Psoas muscle (tissue), 8 donors: ENCODE measurements around the gene NDUFB11. TPM values are rescaled to one million over a fixed set of nuclear protein-coding genes. Genes with fewer than 3 reads are reported as not detected.

Source experiments
- ATAC-seq, 4 donors: fragments of 200-7000 bp; cut with Tn5 transposase; one replicate each; pipeline ENCODE4 v1.9.1; 2020; ENCODE audit warnings: moderate library complexity in 3 of 4, mild to moderate bottlenecking in 2 of 4
- DNase-seq, 2 donors: peaks; one replicate each; pipeline ENCODE4 v3.0.0-alpha.2; 2020
- H3K27ac ChIP-seq: fragments of 200-600 bp; one replicate; pipeline ENCODE4 v1.8.0; 2022
- H3K27me3 ChIP-seq, 3 donors: fragments of 200-600 bp in 1 of 3; one replicate each; pipeline versions ENCODE4 v1.6.1 to v1.8.0; 2013 to 2022; ENCODE audit warnings: low read length in 2 of 3, mild to moderate bottlenecking in 2 of 3, moderate library complexity in 1 of 3; ENCODE audit not compliant: insufficient read depth in 3 of 3
- H3K36me3 ChIP-seq, 2 donors: fragments of 200-600 bp in 1 of 2; one replicate each; pipeline versions ENCODE4 v1.6.1 to v1.8.0; 2013 to 2022; ENCODE audit warnings: low read depth in 1 of 2, mild to moderate bottlenecking in 1 of 2, moderate library complexity in 1 of 2; ENCODE audit not compliant: insufficient read depth in 1 of 2
- H3K4me1 ChIP-seq: fragments of 200-600 bp; one replicate; pipeline ENCODE4 v1.8.0; 2022
- H3K4me3 ChIP-seq: fragments of 200-600 bp; one replicate; pipeline ENCODE4 v1.8.0; 2022; ENCODE audit warnings: mild to moderate bottlenecking
- H3K9me3 ChIP-seq: fragments of 200-600 bp; one replicate; pipeline ENCODE4 v1.8.0; 2022
- WGBS, 3 donors: extraction: QIAGEN DNeasy Blood & Tissue Kit; methylation state at CpG; one replicate each; pipeline versions ENCODE4 v1.1.6 to v1.1.7; 2013; 5-methylcytosine and 5-hydroxymethylcytosine counted together
- intact Hi-C, 2 donors: fragments of 100-400 bp; cut with DNase I; formaldehyde crosslinking; loops; one replicate each; pipeline versions ENCODE4 v1.11.0 to v1.14.2; 2022
- polyA plus RNA-seq, 3 donors: library from polyadenylated mRNA; stranded (reverse); fragments of 200-250 nt; gene quantifications; one replicate each; pipeline ENCODE4 v1.2.3, GENCODE V29; 2013
- total RNA-seq, 4 donors: library from RNA; stranded (reverse); fragmentation: NEBNext Ultra II Directional in 2 of 4; extraction: Animal tissue kit (Norgen Biotek cat#: 25700) in 2 of 4; gene quantifications; one replicate each; pipeline versions ENCODE4 v1.2.1 to v1.2.4, GENCODE V29; 2021 to 2023
- TF ChIP-seq, protein P1 (sequence below): fragments of 200-600 bp; IDR thresholded peaks from one replicate; pipeline ENCODE4 v1.8.0; 2022; ENCODE audit warnings: antibody characterized with exemption
- donor health status: healthy with polysubstance abuse.
- donor health status: DM: no; HTN: no; CAD: no; lungs with moderate emphysema.
- donor health status: Bipolar disorder and iron deficiency.
- donor health status: healthy.
- donor health status: DM: yes; HTN: yes; CAD: no.
- donor health status: DM: no; HTN: no; CAD: no.
- donor health status: DM: no; HTN: no; CAD: no.
- donor health status: DM: yes; HTN: yes; CAD: no.

NDUFB11 gene
- total and polyA plus RNA-seq, 7 donors = 142 to 207 (median 175) TPM

DNA sequence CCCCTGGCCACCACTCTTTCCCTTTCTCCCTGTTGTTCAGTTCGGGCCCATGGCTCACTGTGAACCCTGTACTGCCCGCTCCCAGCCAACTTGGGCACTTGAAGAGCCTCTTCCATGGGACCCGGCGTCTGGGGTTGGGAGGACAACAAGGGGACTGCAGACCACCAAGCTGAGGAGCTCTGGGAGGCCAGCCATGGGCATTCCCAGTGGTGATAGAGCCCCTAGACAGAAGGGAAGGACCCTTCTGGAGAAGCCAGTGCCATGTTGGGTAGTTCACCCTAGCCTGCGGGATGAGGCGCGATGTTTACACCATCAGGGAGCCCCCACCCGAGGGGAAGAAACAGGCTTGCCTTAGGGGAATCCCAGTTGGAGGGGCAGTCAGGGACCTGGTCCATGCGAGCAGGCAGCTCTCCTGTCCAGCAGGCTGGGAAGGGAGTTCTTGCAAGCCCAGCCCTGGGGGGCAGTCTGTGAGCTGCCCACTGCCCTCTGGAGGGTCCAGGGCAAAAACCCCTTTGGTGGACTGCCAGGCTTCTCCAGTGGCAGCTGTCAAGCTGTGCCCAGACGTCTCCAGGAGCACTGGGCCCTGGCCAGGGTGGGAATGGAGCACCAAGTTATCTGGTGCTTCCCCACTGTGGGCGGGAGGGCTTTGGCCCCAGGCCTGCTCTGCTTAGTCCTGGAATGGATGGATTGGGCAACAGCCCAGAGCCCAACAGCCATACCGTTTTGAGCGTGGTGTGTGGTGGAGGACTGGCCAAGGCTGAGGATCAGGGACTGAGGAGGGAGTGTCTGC lies 25.4 kb upstream of the NDUFB11 start:
- Histone ChIP-seq H3K27me3 (peaks cover 0 to 26% (median 0%) of the 10 kb centered on the region in 3 donors), H3K4me3 (no peak overlapping the region), H3K27ac (no peak overlapping the region), H3K9me3 (no peaks in the 10 kb centered on the region), H3K4me1 (no peaks in the 10 kb centered on the region), H3K36me3 (peaks cover 0 to 32% of the 10 kb centered on the region in 2 donors)
- WGBS, 3 donors = 57 to 71% (median 61%) methylated on average over 12 to 13 of the region's 13 CpGs
- ATAC-seq (peak; percentile 36 to 52 (median 44)), DNase-seq (no peak)
- TF ChIP-seq, protein P1, sequence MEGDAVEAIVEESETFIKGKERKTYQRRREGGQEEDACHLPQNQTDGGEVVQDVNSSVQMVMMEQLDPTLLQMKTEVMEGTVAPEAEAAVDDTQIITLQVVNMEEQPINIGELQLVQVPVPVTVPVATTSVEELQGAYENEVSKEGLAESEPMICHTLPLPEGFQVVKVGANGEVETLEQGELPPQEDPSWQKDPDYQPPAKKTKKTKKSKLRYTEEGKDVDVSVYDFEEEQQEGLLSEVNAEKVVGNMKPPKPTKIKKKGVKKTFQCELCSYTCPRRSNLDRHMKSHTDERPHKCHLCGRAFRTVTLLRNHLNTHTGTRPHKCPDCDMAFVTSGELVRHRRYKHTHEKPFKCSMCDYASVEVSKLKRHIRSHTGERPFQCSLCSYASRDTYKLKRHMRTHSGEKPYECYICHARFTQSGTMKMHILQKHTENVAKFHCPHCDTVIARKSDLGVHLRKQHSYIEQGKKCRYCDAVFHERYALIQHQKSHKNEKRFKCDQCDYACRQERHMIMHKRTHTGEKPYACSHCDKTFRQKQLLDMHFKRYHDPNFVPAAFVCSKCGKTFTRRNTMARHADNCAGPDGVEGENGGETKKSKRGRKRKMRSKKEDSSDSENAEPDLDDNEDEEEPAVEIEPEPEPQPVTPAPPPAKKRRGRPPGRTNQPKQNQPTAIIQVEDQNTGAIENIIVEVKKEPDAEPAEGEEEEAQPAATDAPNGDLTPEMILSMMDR = no peak
- intact Hi-C loops = no loop called here

DNA sequence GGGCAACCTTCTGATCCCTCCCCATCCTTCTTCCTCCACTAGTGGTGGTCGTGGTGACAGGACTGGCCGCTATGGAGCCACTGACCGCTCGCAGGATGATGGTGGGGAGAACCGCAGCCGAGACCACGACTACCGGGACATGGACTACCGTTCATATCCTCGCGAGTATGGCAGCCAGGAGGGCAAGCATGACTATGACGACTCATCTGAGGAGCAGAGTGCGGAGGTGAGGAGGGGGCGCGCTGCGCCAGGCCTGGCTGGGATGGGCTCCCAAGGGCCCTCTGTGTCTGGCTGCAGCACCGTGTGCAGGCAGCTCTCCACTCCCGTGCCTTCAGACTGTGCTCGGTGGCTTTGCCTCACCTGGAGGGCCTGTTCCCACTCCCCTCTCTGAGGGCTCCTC lies 24.8 kb upstream of the NDUFB11 start:
- 87 to 97% (median 91%) methylated on average over 16 to 19 of the region's 19 CpGs for WGBS, 3 donors
- no peaks in the 10 kb centered on the region for H3K4me1 ChIP-seq
- DNase-seq = no peak
- H3K27ac ChIP-seq = no peak overlapping the region
- intact Hi-C loops = no loop called here
- no peaks in the 10 kb centered on the region for H3K9me3 ChIP-seq
- no peak for ATAC-seq
- H3K4me3 ChIP-seq = no peak overlapping the region
- TF ChIP-seq, protein P1 = no peak
- H3K27me3 ChIP-seq = peaks cover 0 to 25% (median 0%) of the 10 kb centered on the region in 3 donors
- H3K36me3 ChIP-seq = peaks cover 0 to 32% of the 10 kb centered on the region in 2 donors

DNA sequence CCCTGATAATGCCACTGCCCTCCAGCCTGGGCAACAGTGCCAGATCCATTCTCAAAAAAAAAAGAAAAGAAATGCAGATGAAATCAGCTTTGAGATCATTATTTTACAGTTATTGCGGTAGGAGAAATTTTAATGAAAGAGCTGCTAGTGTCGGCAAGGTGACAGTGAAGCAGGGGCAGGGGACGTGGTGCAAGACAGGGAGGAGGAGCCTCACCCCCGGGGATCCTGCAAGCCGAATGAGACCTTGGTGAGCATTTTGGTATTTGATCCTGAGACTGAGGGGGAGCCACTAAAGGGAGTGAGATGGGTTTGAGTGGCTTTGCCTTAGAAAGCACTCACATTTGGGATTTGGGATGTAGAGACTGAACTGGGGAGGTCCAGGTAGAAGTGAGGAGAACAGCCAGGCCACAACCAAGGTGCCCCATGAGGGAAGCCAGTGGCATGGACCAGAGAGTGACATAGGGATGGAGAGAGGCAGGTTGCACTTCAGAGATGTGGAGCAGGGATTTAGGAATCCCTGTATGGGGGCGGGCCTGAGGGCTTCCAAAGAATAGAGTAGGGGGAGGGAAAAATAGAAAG lies 24.1 kb upstream of the NDUFB11 start:
- no peak overlapping the region for H3K27ac ChIP-seq
- DNase-seq = no peak
- H3K4me1 ChIP-seq = no peaks in the 10 kb centered on the region
- TF ChIP-seq, protein P1 = no peak
- 77 to 93% (median 90%) methylated on average over 6 of the region's 6 CpGs for WGBS, 3 donors
- no peak for ATAC-seq
- no peaks in the 10 kb centered on the region for H3K9me3 ChIP-seq
- H3K4me3 ChIP-seq = no peak overlapping the region
- H3K36me3 ChIP-seq = peaks cover 0 to 32% of the 10 kb centered on the region in 2 donors
- intact Hi-C loops = no loop called here
- H3K27me3 ChIP-seq = peaks cover 0 to 23% (median 0%) of the 10 kb centered on the region in 3 donors

DNA sequence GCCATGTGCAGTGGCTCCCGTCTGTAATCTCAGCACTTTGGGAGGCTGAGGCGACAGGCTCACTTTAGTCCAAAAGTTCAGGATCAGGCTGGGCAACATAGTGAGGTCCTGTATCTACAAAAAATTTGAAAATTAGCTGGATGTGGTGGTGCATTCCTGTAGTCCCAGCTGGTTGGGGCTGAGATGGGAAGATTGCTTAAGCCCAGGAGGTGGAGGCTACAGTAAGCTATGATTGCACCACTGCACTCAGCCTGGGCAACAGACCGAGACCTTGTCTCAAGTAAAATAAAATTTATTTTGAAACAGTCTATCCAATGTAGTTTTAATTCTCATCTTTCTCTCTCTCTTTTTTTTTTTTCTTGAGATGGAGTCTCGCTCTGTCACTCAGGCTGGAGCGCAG lies 21.6 kb upstream of the NDUFB11 start:
- intact Hi-C loops = no loop called here

More for the DNA sequence above, 21.6 kb upstream of the NDUFB11 start:
- TF ChIP-seq, protein P1 = no peak
- no peaks in the 10 kb centered on the region for H3K4me1 ChIP-seq
- ATAC-seq (peak in 1 of 4 donors; percentile 44), DNase-seq (no peak)
- H3K27me3 ChIP-seq = peaks cover 0 to 19% (median 0%) of the 10 kb centered on the region in 3 donors
- no peaks in the 10 kb centered on the region for H3K9me3 ChIP-seq
- WGBS, 3 donors = 92 to 98% (median 95%) methylated on average over 5 of the region's 5 CpGs
- no peak overlapping the region for H3K4me3 ChIP-seq
- H3K36me3 ChIP-seq = peaks cover 0 to 11% of the 10 kb centered on the region in 2 donors
- no peak overlapping the region for H3K27ac ChIP-seq
